ENCODE results near the gene ARL13B. TPM values are rescaled to one million over a fixed set of nuclear protein-coding genes. Genes with fewer than 3 reads are reported as not detected.
"Not testable (repeated sequence)": the region's sequence is repeated elsewhere in the genome, so short reads cannot be mapped to it uniquely, and the experiment has no call there.

ARL13B gene
- polyA plus RNA-seq, 3 donors from 2014 or later: 4.3 to 6.5 (median 4.5) TPM

DNA sequence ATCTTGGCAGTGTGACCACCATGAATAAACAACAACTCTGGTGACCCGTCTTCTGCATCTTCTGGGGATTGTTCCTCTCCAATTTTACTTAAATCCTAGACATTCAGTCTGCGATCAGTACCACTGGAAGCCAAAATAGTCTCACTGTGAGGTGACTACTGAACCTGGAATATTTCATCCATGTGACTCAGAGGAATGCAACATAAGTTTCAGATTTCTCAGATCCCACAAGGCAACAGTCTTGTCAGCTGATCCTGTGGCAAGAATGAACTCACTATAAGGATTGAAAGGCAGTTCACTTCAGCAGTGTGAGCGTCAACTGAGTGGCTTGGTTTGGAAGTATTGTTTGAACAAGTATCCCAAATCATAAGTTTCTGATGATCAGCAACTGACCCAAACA lies 96.1 kb downstream of the ARL13B start:
- Mint-ChIP-seq H3K27ac (no peak overlapping the region), H3K36me3 (peaks cover 11 to 48% (median 31%) of the 10 kb centered on the region in 3 donors)

GRCh38 chr3:94080552-94080951 lies 100.6 kb downstream of the ARL13B start:
- H3K27me3 Mint-ChIP-seq (ENCODE audit: low read depth in 3 of 3): not testable (repeated sequence)
- Mint-ChIP-seq H3K36me3 (peaks cover 17 to 37% (median 20%) of the 10 kb centered on the region in 3 donors), H3K4me1 (peaks cover 59 to 72% of the 10 kb centered on the region in 2 donors), H3K9me3 (peaks cover 0 to 10% (median 0%) of the 10 kb centered on the region in 6 donors), H3K4me3 (peak overlapping the region; percentile 52 to 74 (median 64)), H3K27ac (peak overlapping the region; percentile 60 to 94 (median 90))
- peak; percentile 31 to 47 (median 45) for DNase-seq

More for the DNA sequence above, 96.1 kb downstream of the ARL13B start:
- DNase-seq: no peak
- Mint-ChIP-seq H3K9me3 (peaks cover 0 to 10% (median 0%) of the 10 kb centered on the region in 6 donors), H3K4me3 (no peak overlapping the region), H3K4me1 (peaks cover 58 to 79% of the 10 kb centered on the region in 2 donors), H3K27me3 (ENCODE audit: low read depth in 3 of 3) (peaks cover 0 to 2% (median 2%) of the 10 kb centered on the region in 3 donors)

GRCh38 chr3:94081884-94082283 lies 101.9 kb downstream of the ARL13B start:
- Mint-ChIP-seq H3K4me1 (peaks cover 59 to 77% of the 10 kb centered on the region in 2 donors), H3K27ac (peak overlapping the region; percentile 60 to 94 (median 78)), H3K4me3 (peak overlapping the region in 2 of 5 donors; percentile 1 to 55), H3K27me3 (ENCODE audit: low read depth in 3 of 3) (peaks cover 0 to 2% (median 2%) of the 10 kb centered on the region in 3 donors), H3K9me3 (peaks cover 0 to 10% (median 0%) of the 10 kb centered on the region in 6 donors), H3K36me3 (peaks cover 9 to 30% (median 18%) of the 10 kb centered on the region in 3 donors)
- DNase-seq: no peak

- Mint-ChIP-seq H3K27ac (peak overlapping the region; percentile 60 to 94 (median 80)), H3K27me3 (ENCODE audit: low read depth in 3 of 3) (peaks cover 0 to 2% (median 2%) of the 10 kb centered on the region in 3 donors), H3K36me3 (peaks cover 8 to 25% (median 16%) of the 10 kb centered on the region in 3 donors), H3K4me3 (peak overlapping the region in 2 of 5 donors; percentile 59 to 68), H3K4me1 (peaks cover 59 to 76% of the 10 kb centered on the region in 2 donors), H3K9me3 (peaks cover 0 to 10% (median 0%) of the 10 kb centered on the region in 6 donors)
- DNase-seq: no peak
These were observed 102.5 kb downstream of the ARL13B start for GRCh38 chr3:94082391-94082937.

DNA sequence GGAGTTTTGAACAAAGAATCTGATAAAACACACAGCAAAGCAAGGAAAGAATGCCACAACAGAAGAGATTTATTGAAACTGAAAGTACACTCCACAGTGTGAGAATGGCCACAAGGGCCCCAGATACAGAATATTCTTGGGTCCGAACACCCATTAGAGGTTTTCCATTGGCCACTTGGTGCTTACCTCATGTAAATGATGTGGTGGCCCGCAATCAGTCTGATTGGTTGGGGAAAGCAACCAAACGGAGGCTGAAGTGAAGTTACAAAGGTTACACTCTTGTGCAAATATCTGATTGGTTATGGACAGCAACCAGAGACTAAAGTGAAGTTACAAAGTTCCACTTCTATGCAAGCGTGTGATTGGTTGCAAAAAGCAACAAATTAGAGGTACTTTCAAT lies 103.3 kb downstream of the ARL13B start:
- peak; percentile 46 to 55 (median 48) for DNase-seq
- peaks cover 0 to 3% (median 0%) of the 10 kb centered on the region in 6 donors for H3K9me3 Mint-ChIP-seq
- H3K4me1 Mint-ChIP-seq: peaks cover 54 to 76% of the 10 kb centered on the region in 2 donors
- peak overlapping the region; percentile 60 to 89 (median 80) for H3K27ac Mint-ChIP-seq
- H3K27me3 Mint-ChIP-seq (ENCODE audit: low read depth in 3 of 3): peaks cover 0 to 2% (median 2%) of the 10 kb centered on the region in 3 donors
- H3K4me3 Mint-ChIP-seq: peak overlapping the region; percentile 59 to 72 (median 61)
- H3K36me3 Mint-ChIP-seq: peaks cover 4 to 23% (median 11%) of the 10 kb centered on the region in 3 donors

GRCh38 chr3:94089126-94089525 lies 109.2 kb downstream of the ARL13B start:
- DNase-seq: no peak
- Mint-ChIP-seq H3K4me3 (no peak overlapping the region), H3K27ac (peak overlapping the region in 1 of 6 donors; percentile 13), H3K27me3 (ENCODE audit: low read depth in 3 of 3) (peaks cover 0 to 2% (median 0%) of the 10 kb centered on the region in 3 donors), H3K4me1 (peaks cover 2 to 19% of the 10 kb centered on the region in 2 donors), H3K36me3 (peaks cover 20 to 47% (median 31%) of the 10 kb centered on the region in 3 donors), H3K9me3 (no peaks in the 10 kb centered on the region)

DNA sequence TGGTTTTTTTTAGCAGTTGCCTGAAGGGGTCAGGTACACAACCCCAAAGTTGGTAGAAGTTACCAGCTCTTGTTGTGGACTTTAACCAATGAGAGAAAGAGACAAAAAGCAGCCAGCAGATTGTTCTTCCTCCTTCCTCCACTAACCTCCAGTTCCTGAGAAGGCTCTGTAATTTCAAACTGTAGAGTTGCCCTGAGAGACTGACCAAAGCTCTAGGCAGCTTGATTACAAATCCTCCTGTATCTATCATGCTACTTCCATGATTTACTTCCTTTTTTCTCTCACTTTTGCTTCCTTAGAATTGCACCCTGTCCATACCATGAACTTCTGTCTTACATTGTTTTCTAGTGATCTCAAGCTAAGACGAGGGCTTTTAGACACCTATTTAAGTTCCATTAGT lies 112.1 kb downstream of the ARL13B start:
- H3K36me3 Mint-ChIP-seq: peaks cover 18 to 52% (median 42%) of the 10 kb centered on the region in 3 donors

GRCh38 chr3:94093151-94093550 lies 113.2 kb downstream of the ARL13B start:
- no peak overlapping the region for H3K4me3 Mint-ChIP-seq
- H3K27me3 Mint-ChIP-seq (ENCODE audit: low read depth in 3 of 3): peaks cover 0 to 2% (median 0%) of the 10 kb centered on the region in 3 donors
- H3K4me1 Mint-ChIP-seq: peaks cover 0 to 3% of the 10 kb centered on the region in 2 donors
- H3K36me3 Mint-ChIP-seq: peaks cover 27 to 58% (median 49%) of the 10 kb centered on the region in 3 donors
- DNase-seq: no peak
- peak overlapping the region in 2 of 6 donors; percentile 47 to 56 for H3K27ac Mint-ChIP-seq
- no peaks in the 10 kb centered on the region for H3K9me3 Mint-ChIP-seq

More for the DNA sequence above, 112.1 kb downstream of the ARL13B start:
- no peak for DNase-seq
- Mint-ChIP-seq H3K9me3 (no peaks in the 10 kb centered on the region), H3K27me3 (ENCODE audit: low read depth in 3 of 3) (no peaks in the 10 kb centered on the region), H3K27ac (peak overlapping the region in 1 of 6 donors; percentile 14), H3K4me3 (no peak overlapping the region), H3K4me1 (peaks cover 0 to 9% of the 10 kb centered on the region in 2 donors)

GRCh38 chr3:94095111-94095510 lies 115.2 kb downstream of the ARL13B start:
- H3K27ac Mint-ChIP-seq: peak overlapping the region in 1 of 6 donors; percentile 29
- no peak overlapping the region for H3K4me3 Mint-ChIP-seq
- H3K4me1 Mint-ChIP-seq: no peaks in the 10 kb centered on the region
- H3K27me3 Mint-ChIP-seq (ENCODE audit: low read depth in 3 of 3): peaks cover 0 to 2% (median 0%) of the 10 kb centered on the region in 3 donors
- H3K36me3 Mint-ChIP-seq: peaks cover 23 to 54% (median 50%) of the 10 kb centered on the region in 3 donors
- H3K9me3 Mint-ChIP-seq: no peaks in the 10 kb centered on the region
- DNase-seq: no peak

- Mint-ChIP-seq H3K36me3 (peaks cover 24 to 48% (median 39%) of the 10 kb centered on the region in 3 donors), H3K27me3 (ENCODE audit: low read depth in 3 of 3) (peaks cover 0 to 2% (median 0%) of the 10 kb centered on the region in 3 donors)
These were observed 118.5 kb downstream of the ARL13B start for GRCh38 chr3:94098452-94098851.

DNA sequence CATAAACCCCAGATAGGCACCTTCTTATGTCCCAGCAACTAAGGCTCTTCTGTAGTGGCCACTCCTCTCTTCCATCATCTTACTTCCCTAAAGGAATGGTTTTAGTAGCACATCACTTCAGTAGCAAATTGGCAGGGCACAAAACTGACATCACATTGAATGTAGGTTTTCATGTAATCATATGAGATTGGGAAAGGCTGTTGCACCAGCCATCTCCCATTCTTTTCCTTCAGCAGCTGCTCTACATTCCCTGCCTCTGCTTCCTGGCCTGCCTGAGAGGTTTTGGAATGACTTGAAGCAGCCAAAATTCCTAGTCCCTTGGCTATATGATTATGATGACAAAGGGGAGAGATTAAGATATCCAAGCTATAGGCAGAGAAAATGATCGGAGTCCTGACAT lies 119.4 kb downstream of the ARL13B start:
- Mint-ChIP-seq H3K27me3 (ENCODE audit: low read depth in 3 of 3) (peaks cover 0 to 2% (median 0%) of the 10 kb centered on the region in 3 donors), H3K36me3 (peaks cover 22 to 48% (median 37%) of the 10 kb centered on the region in 3 donors), H3K27ac (peak overlapping the region in 2 of 6 donors; percentile 12 to 15), H3K9me3 (no peaks in the 10 kb centered on the region), H3K4me3 (no peak overlapping the region), H3K4me1 (no peaks in the 10 kb centered on the region)
- DNase-seq: no peak

More at GRCh38 chr3:94098452-94098851, 118.5 kb downstream of the ARL13B start:
- Mint-ChIP-seq H3K9me3 (no peaks in the 10 kb centered on the region), H3K4me3 (no peak overlapping the region), H3K27ac (peak overlapping the region in 2 of 6 donors; percentile 0 to 6), H3K4me1 (no peaks in the 10 kb centered on the region)
- no peak for DNase-seq

- no peak for DNase-seq
These were observed 121.9 kb downstream of the ARL13B start for GRCh38 chr3:94101860-94102259.

More at GRCh38 chr3:94101860-94102259, 121.9 kb downstream of the ARL13B start:
- Mint-ChIP-seq H3K9me3 (no peaks in the 10 kb centered on the region), H3K27ac (no peak overlapping the region), H3K4me1 (no peaks in the 10 kb centered on the region), H3K36me3 (peaks cover 19 to 42% (median 34%) of the 10 kb centered on the region in 3 donors), H3K4me3 (no peak overlapping the region), H3K27me3 (ENCODE audit: low read depth in 3 of 3) (peaks cover 0 to 2% (median 0%) of the 10 kb centered on the region in 3 donors)
